Uterus (tissue), 2 donors: ENCODE data around the gene CADM4.

Source experiments
- CTCF ChIP-seq, 4 experiments: fragments of 200-600 bp in 2 of 4; fragments of 450-650 bp in 2 of 4; sonication (generic) in 2 of 4; IDR thresholded peaks; one replicate each; pipeline ENCODE4 v1.5.1; 2016 to 2019; ENCODE audit warnings: antibody characterized with exemption in 4 of 4, mild to moderate bottlenecking in 2 of 4, moderate library complexity in 1 of 4
- POLR2A ChIP-seq, 2 donors: fragments of 450-650 bp; IDR thresholded peaks; one replicate each; pipeline ENCODE4 v1.6.1; 2016; ENCODE audit warnings: antibody characterized with exemption in 2 of 2, mild to moderate bottlenecking in 1 of 2, moderate library complexity in 1 of 2

GRCh38 chr19:43607238-43608205 lies 32.1 kb downstream of the CADM4 start:
- TF ChIP-seq CTCF (IDR thresholded peaks at IDR 0.05) = no peak
- TF ChIP-seq POLR2A (IDR thresholded peaks at IDR 0.05) = no peak
